ENCODE data around the gene PATJ. TPM values are rescaled to one million over a fixed set of nuclear protein-coding genes. Genes with fewer than 3 reads are reported as not detected.

PATJ gene
- total RNA-seq, 4 donors from 2014 or later, result 119 to 299 (median 149) TPM

- Histone ChIP-seq H3K36me3 (no peaks in the 10 kb centered on the region), H3K4me1 (no peaks in the 10 kb centered on the region), H3K27ac (no peak overlapping the region), H3K27me3 (no peaks in the 10 kb centered on the region), H3K4me3 (no peak overlapping the region), H3K9me3 (no peaks in the 10 kb centered on the region)
- no peak for DNase-seq
- in situ Hi-C loops (cut with MboI; ENCODE audit: low pct_ligation_motif_present in 1 of 4, low pct_unique_long_range_greater_than_20kb in 1 of 4, low sequenced_read_pairs in 3 of 4) (no loop called here), intact Hi-C loops (cut with DNase I; ENCODE audit: low total_unique reads) (no loop called here)
- TF ChIP-seq POLR2A (IDR thresholded peaks at IDR 0.05) (no peak), EP300 (IDR thresholded peaks at IDR 0.05; ENCODE audit: low read depth) (no peak), POLR2AphosphoS5 (IDR thresholded peaks at IDR 0.05) (no peak)
- TF ChIP-seq, protein P1, sequence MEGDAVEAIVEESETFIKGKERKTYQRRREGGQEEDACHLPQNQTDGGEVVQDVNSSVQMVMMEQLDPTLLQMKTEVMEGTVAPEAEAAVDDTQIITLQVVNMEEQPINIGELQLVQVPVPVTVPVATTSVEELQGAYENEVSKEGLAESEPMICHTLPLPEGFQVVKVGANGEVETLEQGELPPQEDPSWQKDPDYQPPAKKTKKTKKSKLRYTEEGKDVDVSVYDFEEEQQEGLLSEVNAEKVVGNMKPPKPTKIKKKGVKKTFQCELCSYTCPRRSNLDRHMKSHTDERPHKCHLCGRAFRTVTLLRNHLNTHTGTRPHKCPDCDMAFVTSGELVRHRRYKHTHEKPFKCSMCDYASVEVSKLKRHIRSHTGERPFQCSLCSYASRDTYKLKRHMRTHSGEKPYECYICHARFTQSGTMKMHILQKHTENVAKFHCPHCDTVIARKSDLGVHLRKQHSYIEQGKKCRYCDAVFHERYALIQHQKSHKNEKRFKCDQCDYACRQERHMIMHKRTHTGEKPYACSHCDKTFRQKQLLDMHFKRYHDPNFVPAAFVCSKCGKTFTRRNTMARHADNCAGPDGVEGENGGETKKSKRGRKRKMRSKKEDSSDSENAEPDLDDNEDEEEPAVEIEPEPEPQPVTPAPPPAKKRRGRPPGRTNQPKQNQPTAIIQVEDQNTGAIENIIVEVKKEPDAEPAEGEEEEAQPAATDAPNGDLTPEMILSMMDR (IDR thresholded peaks at IDR 0.05), result no peak
These were observed 300.9 kb downstream of the PATJ start for GRCh38 chr1:62043154-62043553.

GRCh38 chr1:62045574-62045973, 303.3 kb downstream of the PATJ start:
- H3K4me1 ChIP-seq, result no peaks in the 10 kb centered on the region
- no peaks in the 10 kb centered on the region for H3K9me3 ChIP-seq
- DNase-seq, result no peak
- H3K36me3 ChIP-seq, result no peaks in the 10 kb centered on the region
- H3K27ac ChIP-seq, result no peak overlapping the region
- H3K27me3 ChIP-seq, result no peaks in the 10 kb centered on the region
- in situ Hi-C loops (cut with MboI; ENCODE audit: low pct_ligation_motif_present in 1 of 4, low pct_unique_long_range_greater_than_20kb in 1 of 4, low sequenced_read_pairs in 3 of 4), result no loop called here
- no peak overlapping the region for H3K4me3 ChIP-seq
- TF ChIP-seq, protein P1 (IDR thresholded peaks at IDR 0.05), result no peak
- TF ChIP-seq POLR2AphosphoS5 (IDR thresholded peaks at IDR 0.05) (no peak), EP300 (IDR thresholded peaks at IDR 0.05; ENCODE audit: low read depth) (no peak), POLR2A (IDR thresholded peaks at IDR 0.05) (no peak)
- intact Hi-C loops (cut with DNase I; ENCODE audit: low total_unique reads), result no loop called here
- WGBS, 2 donors (ENCODE audit: low coverage in 1 of 2), result 68% methylated on average over 6 of the region's 6 CpGs; no CpG with 5 or more reads in 1 of the 2 donors

DNA sequence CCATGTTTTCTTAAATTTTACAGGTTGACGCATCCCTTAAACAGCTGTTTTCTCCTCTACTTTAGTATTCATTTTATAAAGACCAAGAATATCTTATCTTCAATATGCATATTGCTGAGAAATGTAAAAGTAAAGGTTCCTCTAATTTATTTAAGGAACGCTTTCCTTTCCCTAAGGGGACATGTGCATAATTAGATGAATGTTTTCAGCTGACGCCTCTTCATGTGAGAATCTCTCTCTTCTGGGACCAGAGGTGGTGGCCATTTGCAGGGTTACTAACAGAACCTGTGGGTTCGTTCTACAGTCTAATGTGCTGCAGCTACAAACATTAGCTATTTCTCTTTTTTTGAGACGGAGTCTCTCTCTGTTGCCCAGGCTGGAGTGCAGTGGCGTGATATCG, 304.6 kb downstream of the PATJ start:
- H3K4me3 ChIP-seq, result no peak overlapping the region
- no peak overlapping the region for H3K27ac ChIP-seq
- in situ Hi-C loops (cut with MboI; ENCODE audit: low pct_ligation_motif_present in 1 of 4, low pct_unique_long_range_greater_than_20kb in 1 of 4, low sequenced_read_pairs in 3 of 4) (no loop called here), intact Hi-C loops (cut with DNase I; ENCODE audit: low total_unique reads) (no loop called here)
- TF ChIP-seq EP300 (IDR thresholded peaks at IDR 0.05; ENCODE audit: low read depth), result no peak
- TF ChIP-seq, protein P1 (IDR thresholded peaks at IDR 0.05), result no peak
- no peak for TF ChIP-seq POLR2AphosphoS5 (IDR thresholded peaks at IDR 0.05)
- TF ChIP-seq POLR2A (IDR thresholded peaks at IDR 0.05), result no peak
- no peak for DNase-seq
- H3K36me3 ChIP-seq, result peaks cover 0 to 9% (median 0%) of the 10 kb centered on the region in 4 donors
- no peaks in the 10 kb centered on the region for H3K27me3 ChIP-seq
- H3K9me3 ChIP-seq, result no peaks in the 10 kb centered on the region
- 95% methylated on average over 4 to 7 of the region's 7 CpGs for WGBS, 2 donors (ENCODE audit: low coverage in 1 of 2)
- H3K4me1 ChIP-seq, result no peaks in the 10 kb centered on the region

DNA sequence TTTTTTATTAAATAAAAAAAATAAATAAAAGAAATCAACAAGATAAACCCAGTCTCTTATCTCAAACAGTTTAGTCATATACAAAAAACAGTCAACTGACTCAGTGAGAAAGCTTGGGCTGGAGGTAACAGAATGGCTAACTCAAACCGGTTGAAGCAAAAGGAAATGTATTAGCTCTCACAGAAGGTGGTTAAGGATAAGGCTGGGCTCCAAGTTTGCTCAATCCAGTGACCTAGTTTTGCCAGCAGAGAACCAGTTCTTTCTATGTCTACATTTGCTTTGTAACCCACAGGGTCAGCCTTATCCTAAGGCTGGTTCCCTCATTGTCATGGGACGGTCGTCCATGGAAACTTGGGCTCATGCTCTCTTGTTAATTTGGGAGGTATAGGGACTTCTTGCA, 307.9 kb downstream of the PATJ start:
- intact Hi-C loops (cut with DNase I; ENCODE audit: low total_unique reads), result no loop called here
- no peak for DNase-seq
- TF ChIP-seq EP300 (IDR thresholded peaks at IDR 0.05; ENCODE audit: low read depth) (no peak), POLR2AphosphoS5 (IDR thresholded peaks at IDR 0.05) (no peak)

DNA sequence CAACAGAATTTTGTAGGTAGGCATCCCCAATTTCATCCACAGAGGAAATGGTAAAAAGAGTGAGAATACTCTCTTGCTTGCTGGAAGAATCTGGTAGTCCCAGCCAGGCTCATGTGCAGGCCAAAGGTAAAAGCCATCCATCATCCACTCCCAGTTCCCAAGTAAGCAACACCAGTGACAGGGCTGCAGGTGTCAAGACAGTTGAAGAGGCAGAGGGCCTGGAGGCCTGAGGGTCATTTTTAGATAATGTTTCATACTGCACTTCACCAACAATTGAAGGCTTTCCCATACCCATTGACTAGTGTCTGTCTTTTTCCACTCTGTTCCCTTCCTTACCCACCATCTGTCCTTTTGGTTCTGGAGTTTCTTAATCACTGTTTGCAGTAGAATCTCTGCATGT, 310.7 kb downstream of the PATJ start:
- no peak for DNase-seq
- H3K4me1 ChIP-seq, result no peaks in the 10 kb centered on the region
- H3K4me3 ChIP-seq, result no peak overlapping the region
- H3K27me3 ChIP-seq, result no peaks in the 10 kb centered on the region
- TF ChIP-seq, protein P1 (IDR thresholded peaks at IDR 0.05), result no peak
- TF ChIP-seq POLR2A (IDR thresholded peaks at IDR 0.05) (no peak), EP300 (IDR thresholded peaks at IDR 0.05; ENCODE audit: low read depth) (no peak), POLR2AphosphoS5 (IDR thresholded peaks at IDR 0.05) (no peak)
- in situ Hi-C loops (cut with MboI; ENCODE audit: low pct_ligation_motif_present in 1 of 4, low pct_unique_long_range_greater_than_20kb in 1 of 4, low sequenced_read_pairs in 3 of 4), result no loop called here
- peaks cover 0 to 9% (median 0%) of the 10 kb centered on the region in 4 donors for H3K36me3 ChIP-seq
- H3K9me3 ChIP-seq, result no peaks in the 10 kb centered on the region
- no peak overlapping the region for H3K27ac ChIP-seq
- intact Hi-C loops (cut with DNase I; ENCODE audit: low total_unique reads), result no loop called here

More for the DNA sequence above, 307.9 kb downstream of the PATJ start:
- H3K27ac ChIP-seq, result no peak overlapping the region
- no peak overlapping the region for H3K4me3 ChIP-seq
- no peaks in the 10 kb centered on the region for H3K9me3 ChIP-seq
- in situ Hi-C loops (cut with MboI; ENCODE audit: low pct_ligation_motif_present in 1 of 4, low pct_unique_long_range_greater_than_20kb in 1 of 4, low sequenced_read_pairs in 3 of 4), result no loop called here
- H3K27me3 ChIP-seq, result no peaks in the 10 kb centered on the region
- peaks cover 0 to 9% (median 0%) of the 10 kb centered on the region in 4 donors for H3K36me3 ChIP-seq
- no peaks in the 10 kb centered on the region for H3K4me1 ChIP-seq
- WGBS, 2 donors (ENCODE audit: low coverage in 1 of 2), result 91 to 98% methylated on average over 1 to 3 of the region's 3 CpGs
